HG03175 (cell line): ENCODE measurements around the gene SEBOX.

ENCODE experiments used
- ATAC-seq: cut with Tn5 transposase; IDR thresholded peaks from one replicate; pipeline ENCODE4 v1.9.1; 2021; ENCODE audit warnings: mild to moderate bottlenecking, moderate library complexity; ENCODE audit not compliant: unreplicated experiment

The SEBOX gene

GRCh38 chr17:28369684-28370034 lies 4.7 kb upstream of the SEBOX start:
- ATAC-seq = no peak

GRCh38 chr17:28368915-28369683 lies 4.1 kb upstream of the SEBOX start:
- no peak for ATAC-seq

DNA sequence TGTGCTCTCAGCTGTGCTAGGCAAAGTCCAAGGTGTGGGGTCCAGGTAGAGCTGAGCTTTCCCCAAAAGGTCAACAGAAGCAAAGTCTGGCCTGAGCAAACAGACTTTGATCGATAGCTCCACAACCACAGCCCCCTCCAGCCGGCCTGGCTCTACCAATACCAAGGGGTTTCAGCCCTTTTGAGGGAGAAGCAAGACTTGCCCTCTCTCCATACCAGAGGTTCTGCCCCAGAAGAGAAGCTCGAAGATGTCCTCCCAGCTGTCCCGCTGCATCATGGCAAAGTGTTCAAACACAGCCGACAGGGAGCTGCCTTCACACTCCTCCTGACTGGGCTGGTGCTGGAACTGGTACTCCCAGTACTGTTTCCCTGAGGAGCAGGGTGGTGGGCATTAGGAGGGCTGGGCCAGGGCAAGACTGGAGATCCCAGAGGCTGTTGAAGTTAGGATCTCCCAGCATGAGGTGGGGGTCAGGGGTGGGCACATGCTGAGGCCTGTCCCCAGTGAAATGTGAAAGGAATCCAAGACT lies 3.4 kb upstream of the SEBOX start:
- ATAC-seq = no peak

DNA sequence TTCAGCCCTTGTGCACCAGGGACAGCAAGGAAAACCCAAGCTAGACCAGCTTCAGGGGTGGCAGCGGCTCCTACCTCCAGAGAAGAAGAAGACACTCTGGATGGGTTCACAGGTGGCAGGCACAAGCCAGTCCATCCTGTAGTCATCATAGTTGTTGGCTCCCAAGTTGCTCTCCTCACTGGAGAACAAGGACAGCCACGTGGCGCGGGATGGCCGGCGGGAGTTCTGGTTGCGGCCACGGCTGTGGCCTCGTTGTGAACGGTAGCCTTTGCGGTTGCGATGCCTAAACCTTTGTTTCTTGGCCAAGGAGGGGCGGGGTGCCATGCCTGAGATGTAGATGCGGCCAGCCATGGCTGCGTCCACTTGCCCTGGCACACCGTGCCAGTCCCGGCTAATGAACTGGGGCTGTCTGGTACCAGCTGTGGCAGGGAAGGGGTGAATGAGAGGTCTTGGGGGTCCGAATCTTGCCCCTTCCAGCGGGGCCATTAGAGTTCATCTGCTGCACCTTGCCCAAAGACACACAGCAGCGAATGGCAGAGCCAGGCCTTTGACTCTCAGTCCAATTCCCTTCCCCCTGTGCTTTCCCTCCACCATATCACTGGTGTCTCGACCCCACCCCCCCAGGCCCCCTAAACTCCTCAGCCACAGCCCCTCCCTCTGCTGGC lies 2.8 kb upstream of the SEBOX start:
- no peak for ATAC-seq

- no peak for ATAC-seq
Observed at GRCh38 chr17:28366605-28367004, 1.6 kb upstream of the SEBOX start.

DNA sequence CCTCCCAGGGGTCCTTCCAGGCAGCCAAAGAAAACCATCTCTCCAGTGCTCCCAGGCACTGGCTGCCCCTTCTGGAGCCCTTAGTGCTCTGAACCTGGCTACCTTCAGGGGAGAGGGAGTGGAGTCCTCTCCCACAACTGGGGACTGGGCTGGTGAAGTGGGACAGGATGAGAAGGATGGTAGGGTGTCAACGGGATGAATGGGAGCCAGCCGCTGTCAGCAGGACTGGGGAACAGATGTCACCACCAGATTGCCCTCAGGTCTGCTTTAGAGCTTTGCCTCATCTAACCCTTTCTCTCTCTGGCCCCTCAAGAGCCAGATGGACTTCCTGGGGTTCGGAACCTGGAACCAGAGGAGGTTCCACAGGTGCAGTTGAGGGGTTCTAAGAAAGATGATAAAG lies 488 bp upstream of the SEBOX start:
- ATAC-seq = no peak

GRCh38 chr17:28363776-28364650 lies 986 bp downstream of the SEBOX start:
- ATAC-seq = no peak

GRCh38 chr17:28363186-28363585 lies 1.8 kb downstream of the SEBOX start:
- no peak for ATAC-seq

DNA sequence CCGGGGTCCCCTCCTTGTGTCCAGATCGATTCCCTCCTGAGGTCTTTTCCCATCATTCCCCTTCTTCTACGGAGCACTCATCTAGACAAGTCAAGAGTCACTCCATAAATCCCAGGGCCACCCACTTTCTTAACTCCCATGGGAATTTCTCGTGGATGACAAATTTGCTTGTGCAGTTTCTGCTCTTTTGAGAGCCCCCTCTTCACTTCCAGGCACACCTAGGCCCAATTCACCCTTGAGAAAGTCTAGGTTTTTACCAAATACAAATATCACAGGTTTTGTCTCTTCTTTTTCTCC lies 7.2 kb downstream of the SEBOX start:
- ATAC-seq = no peak

- peak; percentile 97 for ATAC-seq
Observed at GRCh38 chr17:28357061-28357900, 7.7 kb downstream of the SEBOX start, which contains the start of gene POLDIP2. Gene POLDIP2, minus strand, starts transcription at chr17:28357527. Its CDS starts 79 bp downstream, at chr17:28357448.

- ATAC-seq = no peak
Observed at GRCh38 chr17:28350271-28350670, 14.7 kb downstream of the SEBOX start.

- no peak for ATAC-seq
Observed at GRCh38 chr17:28348979-28349378, 16.0 kb downstream of the SEBOX start.

- ATAC-seq = no peak
Observed at GRCh38 chr17:28347261-28347891, 17.6 kb downstream of the SEBOX start.

DNA sequence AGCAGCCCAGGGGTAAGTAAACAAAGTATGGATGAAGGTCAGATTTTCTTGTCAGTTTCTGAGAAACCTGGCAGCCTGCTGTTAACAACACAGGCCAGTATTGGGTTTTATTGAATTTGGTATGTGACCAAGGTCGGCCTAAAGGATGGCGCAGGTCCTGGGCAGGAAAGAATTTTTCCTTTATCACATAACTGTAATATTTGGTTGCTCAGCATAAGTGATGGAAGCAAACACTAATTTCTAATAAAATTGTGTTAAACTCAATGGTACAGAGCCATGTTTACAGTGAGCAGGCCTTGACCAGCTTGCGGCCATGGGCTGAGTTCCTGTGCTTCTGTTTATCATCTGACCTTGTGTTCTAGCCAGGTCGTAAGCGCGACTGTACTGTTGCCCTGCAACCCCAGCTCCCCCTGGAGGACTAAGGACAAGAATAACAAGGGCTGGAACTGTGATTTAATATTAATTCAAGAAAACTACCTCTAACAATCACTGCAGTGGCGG lies 18.2 kb downstream of the SEBOX start:
- ATAC-seq = no peak

- ATAC-seq = no peak
Observed at GRCh38 chr17:28346199-28346580, 18.8 kb downstream of the SEBOX start.

GRCh38 chr17:28345419-28346198 lies 19.4 kb downstream of the SEBOX start:
- no peak for ATAC-seq

- no peak for ATAC-seq
Observed at GRCh38 chr17:28344435-28344901, 20.5 kb downstream of the SEBOX start.

DNA sequence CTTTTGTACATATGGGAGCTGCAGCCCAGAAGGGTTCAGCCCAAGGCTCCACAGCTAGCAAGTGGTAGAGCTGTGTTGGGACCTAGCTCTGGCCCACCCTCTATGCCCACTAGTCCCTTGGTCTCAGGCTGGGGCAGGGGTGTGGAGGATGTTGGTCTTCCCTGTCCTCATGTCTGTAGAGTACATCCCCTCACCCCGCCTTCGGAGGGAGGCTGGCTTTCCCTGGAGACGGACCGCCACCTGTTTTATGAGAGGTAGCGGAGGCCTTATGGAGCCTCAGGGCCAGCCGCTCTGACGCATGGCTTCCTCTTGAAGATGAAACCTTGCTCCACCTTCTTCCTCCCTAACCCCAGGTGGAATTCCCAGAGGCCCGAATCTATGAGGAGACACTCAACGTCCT lies 21.0 kb downstream of the SEBOX start:
- no peak for ATAC-seq

GRCh38 chr17:28343491-28343932 lies 21.5 kb downstream of the SEBOX start:
- no peak for ATAC-seq
